Iris pigment epithelial cell (primary cell): ENCODE data around the gene LCE2B.
"Not testable (repeated sequence)": the region's sequence is repeated elsewhere in the genome, so short reads cannot be mapped to it uniquely, and the experiment has no call there.

Experiments
- DNase-seq: peaks from one replicate; pipeline ENCODE4 v3.0.0-alpha.2; 2011; ENCODE audit warnings: low read depth

The LCE2B gene

GRCh38 chr1:152685823-152686222 is at the start of gene LCE2B:
Gene LCE2B (plus strand): TSS chr1:152686123. CDS start chr1:152686844, 721 bp downstream.
- DNase-seq = not testable (repeated sequence)

GRCh38 chr1:152640351-152640750 is 45.6 kb upstream of the LCE2B start:
- DNase-seq = no peak

- DNase-seq = no peak
Measured at GRCh38 chr1:152643945-152644344, 42.0 kb upstream of the LCE2B start.

GRCh38 chr1:152645146-152645545 is 40.8 kb upstream of the LCE2B start:
- no peak for DNase-seq

GRCh38 chr1:152646656-152647055 is 39.3 kb upstream of the LCE2B start:
- DNase-seq = no peak

GRCh38 chr1:152654110-152654509 is 31.8 kb upstream of the LCE2B start:
- DNase-seq = peak; percentile 28

GRCh38 chr1:152656459-152656858 is 29.5 kb upstream of the LCE2B start:
- DNase-seq = no peak

GRCh38 chr1:152657677-152658076 is 28.2 kb upstream of the LCE2B start:
- no peak for DNase-seq

- DNase-seq = no peak
Measured at GRCh38 chr1:152658649-152659048, 27.3 kb upstream of the LCE2B start.

- DNase-seq = no peak
Measured at GRCh38 chr1:152663098-152663497, 22.8 kb upstream of the LCE2B start, which contains the start of gene LCE2D. Gene LCE2D (plus strand): TSS chr1:152663380. CDS start chr1:152664106, 726 bp downstream.

- not testable (repeated sequence) for DNase-seq
Measured at GRCh38 chr1:152666171-152666570, 19.8 kb upstream of the LCE2B start.

GRCh38 chr1:152667648-152668047 is 18.3 kb upstream of the LCE2B start:
- DNase-seq = no peak

- DNase-seq = no peak
Measured at GRCh38 chr1:152673016-152673415, 12.9 kb upstream of the LCE2B start.

GRCh38 chr1:152674983-152675382 is 10.9 kb upstream of the LCE2B start, which contains the start of gene LCE2C:
Gene LCE2C (plus strand): TSS chr1:152675279. CDS start chr1:152676016, 737 bp downstream.
- not testable (repeated sequence) for DNase-seq

- DNase-seq = no peak
Measured at GRCh38 chr1:152679459-152679858, 6.5 kb upstream of the LCE2B start.

- no peak for DNase-seq
Measured at GRCh38 chr1:152681616-152682015, 4.3 kb upstream of the LCE2B start.

- DNase-seq = no peak
Measured at GRCh38 chr1:152683846-152684245, 2.1 kb upstream of the LCE2B start.

GRCh38 chr1:152697701-152698600 is 12.0 kb downstream of the LCE2B start, which contains the start of gene LCE2A:
Gene LCE2A (plus strand): TSS chr1:152698345. CDS start chr1:152698902, 557 bp downstream.
- no peak for DNase-seq

- DNase-seq = no peak
Measured at GRCh38 chr1:152699746-152700145, 13.8 kb downstream of the LCE2B start.

GRCh38 chr1:152707860-152708259 is 21.9 kb downstream of the LCE2B start, which contains the start of gene LCE4A:
Gene LCE4A (plus strand): TSS chr1:152708160. CDS start chr1:152709076, 916 bp downstream.
- DNase-seq = no peak

GRCh38 chr1:152718238-152718637 is 32.3 kb downstream of the LCE2B start:
- no peak for DNase-seq

- no peak for DNase-seq
Measured at GRCh38 chr1:152725261-152725660, 39.3 kb downstream of the LCE2B start.

- DNase-seq = no peak
Measured at GRCh38 chr1:152728986-152729385, 43.1 kb downstream of the LCE2B start.
